ENCODE results near the gene STX19.

GRCh38 chr3:94008253-94008652 lies 20.1 kb downstream of the STX19 start:
- TF ChIP-seq EZH2phosphoT487 (IDR thresholded peaks at IDR 0.05; ENCODE audit: low read depth, severe bottlenecking, unreplicated experiment), result no peak
- no peak for TF ChIP-seq CTCF (IDR thresholded peaks at IDR 0.05; ENCODE audit: poor library complexity)
- TF ChIP-seq EZH2 (IDR thresholded peaks at IDR 0.05; ENCODE audit: borderline replicate concordance), result no peak

Measured in hepatocyte (in vitro differentiated cells).